Panc1 (cell line): ENCODE measurements around the gene PABPN1. TPM values are rescaled to one million over a fixed set of nuclear protein-coding genes. Genes with fewer than 3 reads are reported as not detected.

Experiments used
- ATAC-seq: fragments of 200-7000 bp; cut with Tn5 transposase; 2 replicates; pipeline ENCODE4 v1.9.1; 2020; ENCODE audit warnings: mild to moderate bottlenecking, moderate library complexity
- BruUV-seq: library from RNA; stranded (reverse); fragments of 400-500 nt; replicated peaks from 2 replicates; lab custom pipeline; 2021; lab: Mats Ljungman, UMichigan
- CTCF ChIA-PET: fragments of 300-600 bp; sonication (Branson Sonifier 250); formaldehyde crosslinking; loops from one replicate; lab custom pipeline; 2022; ENCODE audit warnings: antibody characterized with exemption; lab: Charles Lee
- POLR2A ChIA-PET: fragments of 300-600 bp; sonication (Branson Sonifier 250); formaldehyde crosslinking; loops from one replicate; lab custom pipeline; 2022; ENCODE audit warnings: antibody characterized with exemption; lab: Charles Lee
- DNase-seq: peaks from one replicate; pipeline ENCODE4 v3.0.0-alpha.2; 2010; ENCODE audit warnings: low read depth, low spot score
- H3K27ac ChIP-seq: 2 replicates; pipeline ENCODE4 v1.5.1; 2011; ENCODE audit warnings: mild to moderate bottlenecking, low read length, inconsistent platforms
- H3K27me3 ChIP-seq: fragments of 200-500 bp; sonication (Bioruptor generic); 2 replicates; pipeline ENCODE4 v1.6.0; 2014; ENCODE audit warnings: low read length, inconsistent platforms; ENCODE audit not compliant: control insufficient read depth, insufficient read depth
- H3K36me3 ChIP-seq: fragments of 200-500 bp; sonication (Bioruptor generic); 2 replicates; pipeline ENCODE4 v1.5.1; 2014; ENCODE audit warnings: inconsistent platforms, mild to moderate bottlenecking, low read length, moderate library complexity; ENCODE audit not compliant: control insufficient read depth, insufficient read depth
- H3K4me1 ChIP-seq: 2 replicates; pipeline ENCODE4 v1.5.1; 2011; ENCODE audit warnings: inconsistent platforms, mild to moderate bottlenecking, low read length, moderate library complexity; ENCODE audit not compliant: control insufficient read depth, insufficient read depth
- H3K4me3 ChIP-seq, 2 experiments: 2 replicates each; pipeline ENCODE4 v1.5.1; 2011 to 2012; ENCODE audit warnings: low read depth in 2 of 2, low read length in 2 of 2, mild to moderate bottlenecking in 2 of 2, inconsistent platforms in 1 of 2, moderate library complexity in 1 of 2
- H3K9me3 ChIP-seq: fragments of 200-500 bp; sonication (Bioruptor generic); 2 replicates; pipeline ENCODE4 v1.5.1; 2014; ENCODE audit warnings: low read depth, mild to moderate bottlenecking, inconsistent platforms, low read length, moderate library complexity; ENCODE audit not compliant: control insufficient read depth, insufficient read depth
- CTCF ChIP-seq: fragments of 450-650 bp; IDR thresholded peaks from 2 replicates; pipeline ENCODE4 v1.5.1; 2017; ENCODE audit warnings: mild to moderate bottlenecking
- POLR2AphosphoS5 ChIP-seq: IDR thresholded peaks from 2 replicates; pipeline ENCODE4 v1.6.1; 2012; ENCODE audit warnings: mild to moderate bottlenecking, low read depth, low read length, moderate library complexity
- SIN3A ChIP-seq: IDR thresholded peaks from 2 replicates; pipeline ENCODE4 v1.6.1; 2012; ENCODE audit warnings: low read depth, mild to moderate bottlenecking, low read length, moderate library complexity, borderline replicate concordance; ENCODE audit not compliant: insufficient read depth
- TCF7L2 ChIP-seq: IDR thresholded peaks from 2 replicates; pipeline ENCODE4 v1.6.1; 2011; ENCODE audit warnings: mild to moderate bottlenecking, low read depth, low read length, inconsistent platforms
- in situ Hi-C: cut with HindIII; loops from 2 replicates; pipeline ENCODE4 v1.10.0; 2016; ENCODE audit warnings: low sequenced_read_pairs, low pct_unique_long_range_greater_than_20kb
- intact Hi-C: fragments of 100-400 bp; cut with micrococcal nuclease; formaldehyde crosslinking; loops from one replicate; pipeline ENCODE4 v1.10.0; 2022; ENCODE audit not compliant: unreplicated experiment
- total RNA-seq: library from RNA; stranded (reverse); gene quantifications from one replicate; pipeline ENCODE4 v1.2.1, GENCODE V29; 2021; ENCODE audit not compliant: unreplicated experiment
- TF ChIP-seq, protein P1 (sequence below), 2 experiments: IDR thresholded peaks; 2 replicates each; pipeline ENCODE4 v1.6.1; 2011 to 2012; ENCODE audit warnings: low read depth in 2 of 2, control low read depth in 1 of 2, low read length in 1 of 2, mild to moderate bottlenecking in 1 of 2, moderate library complexity in 1 of 2; ENCODE audit not compliant: insufficient read depth in 1 of 2

PABPN1 gene
- total RNA-seq, 1 experiment from 2014 or later, result 159 TPM

DNA sequence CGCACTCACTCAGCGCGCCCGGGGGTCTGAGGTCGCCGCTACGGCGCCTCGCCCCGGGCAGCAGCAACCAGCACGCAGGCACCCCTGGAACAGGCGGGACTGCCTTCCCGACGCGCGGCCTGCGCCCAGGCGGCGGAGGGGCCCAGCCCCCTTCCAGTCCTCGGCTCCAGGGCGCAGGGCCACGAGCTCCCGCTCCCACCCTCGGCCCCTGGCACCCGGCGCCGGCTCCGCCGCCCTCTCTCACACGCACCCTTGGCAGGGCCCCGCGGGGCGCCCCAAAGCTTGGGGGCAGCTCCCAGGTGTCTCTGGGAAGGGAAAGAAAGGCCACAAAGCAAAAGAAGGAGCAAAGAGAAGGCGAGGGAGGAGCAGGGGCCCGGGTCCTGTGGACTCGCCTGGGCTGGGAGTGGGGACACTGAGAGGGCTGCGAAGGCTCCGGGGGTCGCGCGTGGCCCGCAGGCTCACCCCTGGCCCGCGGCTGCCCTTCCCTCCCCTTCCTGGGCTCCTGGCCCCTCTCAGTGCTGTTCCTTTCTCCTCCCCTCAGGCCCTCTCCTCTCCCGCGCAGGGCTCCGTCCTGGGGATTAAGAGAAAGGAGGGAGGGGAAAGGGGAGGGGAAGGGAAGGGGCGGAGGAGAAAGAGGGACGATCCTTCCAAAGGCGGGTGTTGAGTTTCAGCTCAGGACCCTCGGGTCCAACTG lies 44.6 kb downstream of the PABPN1 start:
- no peaks in the 10 kb centered on the region for H3K9me3 ChIP-seq
- no peaks in the 10 kb centered on the region for H3K4me1 ChIP-seq
- H3K27me3 ChIP-seq, result no peaks in the 10 kb centered on the region; the same call in 1 of the 2 replicates
- intact Hi-C loops (no loop called here), in situ Hi-C loops (no loop called here)
- ChIA-PET CTCF (interaction anchor here (0.6 kb wide), 1 partner anchor 124 kb away, joined by 7 read pairs; no protein-coding TSS in a partner anchor), POLR2A (no interaction called here)
- no peak overlapping the region for H3K27ac ChIP-seq
- ATAC-seq, result no peak
- BruUV-seq, result no TSS peak
- peak overlapping the region in 1 of 2 experiments; percentile 11; a peak in 1 of 4 replicates for H3K4me3 ChIP-seq
- no peak for DNase-seq
- no peaks in the 10 kb centered on the region for H3K36me3 ChIP-seq
- TF ChIP-seq POLR2AphosphoS5 (no peak), CTCF (no peak), SIN3A (no peak), TCF7L2 (no peak)
- TF ChIP-seq, protein P1, sequence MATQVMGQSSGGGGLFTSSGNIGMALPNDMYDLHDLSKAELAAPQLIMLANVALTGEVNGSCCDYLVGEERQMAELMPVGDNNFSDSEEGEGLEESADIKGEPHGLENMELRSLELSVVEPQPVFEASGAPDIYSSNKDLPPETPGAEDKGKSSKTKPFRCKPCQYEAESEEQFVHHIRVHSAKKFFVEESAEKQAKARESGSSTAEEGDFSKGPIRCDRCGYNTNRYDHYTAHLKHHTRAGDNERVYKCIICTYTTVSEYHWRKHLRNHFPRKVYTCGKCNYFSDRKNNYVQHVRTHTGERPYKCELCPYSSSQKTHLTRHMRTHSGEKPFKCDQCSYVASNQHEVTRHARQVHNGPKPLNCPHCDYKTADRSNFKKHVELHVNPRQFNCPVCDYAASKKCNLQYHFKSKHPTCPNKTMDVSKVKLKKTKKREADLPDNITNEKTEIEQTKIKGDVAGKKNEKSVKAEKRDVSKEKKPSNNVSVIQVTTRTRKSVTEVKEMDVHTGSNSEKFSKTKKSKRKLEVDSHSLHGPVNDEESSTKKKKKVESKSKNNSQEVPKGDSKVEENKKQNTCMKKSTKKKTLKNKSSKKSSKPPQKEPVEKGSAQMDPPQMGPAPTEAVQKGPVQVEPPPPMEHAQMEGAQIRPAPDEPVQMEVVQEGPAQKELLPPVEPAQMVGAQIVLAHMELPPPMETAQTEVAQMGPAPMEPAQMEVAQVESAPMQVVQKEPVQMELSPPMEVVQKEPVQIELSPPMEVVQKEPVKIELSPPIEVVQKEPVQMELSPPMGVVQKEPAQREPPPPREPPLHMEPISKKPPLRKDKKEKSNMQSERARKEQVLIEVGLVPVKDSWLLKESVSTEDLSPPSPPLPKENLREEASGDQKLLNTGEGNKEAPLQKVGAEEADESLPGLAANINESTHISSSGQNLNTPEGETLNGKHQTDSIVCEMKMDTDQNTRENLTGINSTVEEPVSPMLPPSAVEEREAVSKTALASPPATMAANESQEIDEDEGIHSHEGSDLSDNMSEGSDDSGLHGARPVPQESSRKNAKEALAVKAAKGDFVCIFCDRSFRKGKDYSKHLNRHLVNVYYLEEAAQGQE (IDR thresholded peaks at IDR 0.05; ENCODE audit: insufficient read depth in 1 of 2, low read depth in 2 of 2, low read length in 1 of 2), result no peak

- no peak overlapping the region for H3K4me3 ChIP-seq
- ATAC-seq, result no peak
- no peak for DNase-seq
- BruUV-seq, result no TSS peak
- CTCF ChIA-PET, result no interaction called here
- no peaks in the 10 kb centered on the region; the same call in 1 of the 2 replicates for H3K27me3 ChIP-seq
- H3K9me3 ChIP-seq, result no peaks in the 10 kb centered on the region
- H3K4me1 ChIP-seq, result no peaks in the 10 kb centered on the region
- TF ChIP-seq TCF7L2 (no peak), POLR2AphosphoS5 (no peak), CTCF (no peak), SIN3A (no peak)
- TF ChIP-seq, protein P1 (IDR thresholded peaks at IDR 0.05; ENCODE audit: insufficient read depth in 1 of 2, low read depth in 2 of 2, low read length in 1 of 2), result no peak
- intact Hi-C loops, result no loop called here
- in situ Hi-C loops, result no loop called here
- POLR2A ChIA-PET, result no interaction called here
- H3K27ac ChIP-seq, result no peak overlapping the region
- no peaks in the 10 kb centered on the region for H3K36me3 ChIP-seq
Observed at GRCh38 chr14:23366426-23366921, 45.2 kb downstream of the PABPN1 start.
